A673 (cell line): Measurements from ENCODE around the gene CERS5.

Experiments used
- EZH2 ChIP-seq: fragments of 200-600 bp; sonication (generic); IDR thresholded peaks from 2 replicates; pipeline ENCODE4 v1.6.1; 2017; ENCODE audit warnings: borderline replicate concordance, low read depth, mild to moderate bottlenecking, mixed read lengths, antibody characterized with exemption, low read length; ENCODE audit not compliant: poor library complexity, severe bottlenecking
- TF ChIP-seq, protein P1 (sequence below): fragments of 300-800, 200-600 bp; sonication (generic); conservative IDR thresholded peaks from 2 replicates; pipeline ENCODE4 v1.5.1; 2017; ENCODE audit warnings: low read depth, mild to moderate bottlenecking, antibody characterized with exemption, low read length, moderate library complexity, mixed read lengths

DNA sequence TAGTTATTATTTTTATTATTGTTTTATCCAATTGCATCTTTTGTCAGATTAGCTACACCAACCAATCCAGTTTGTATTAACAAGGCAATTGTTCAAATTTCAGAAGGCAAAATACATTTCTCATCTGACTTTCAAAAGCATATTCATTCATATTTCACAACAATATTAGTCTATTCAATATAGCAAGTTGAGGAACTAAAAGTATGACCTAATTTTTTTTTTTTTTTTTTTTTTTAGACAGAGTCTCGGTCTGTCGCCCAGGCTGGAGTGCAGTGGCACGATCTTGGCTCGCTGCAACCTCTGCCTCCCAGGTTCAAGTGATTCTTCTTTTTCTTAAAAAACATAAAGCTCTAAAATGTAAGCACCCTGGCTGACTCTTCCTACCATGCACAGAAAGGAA, 37.9 kb downstream of the CERS5 start:
- TF ChIP-seq, protein P1, sequence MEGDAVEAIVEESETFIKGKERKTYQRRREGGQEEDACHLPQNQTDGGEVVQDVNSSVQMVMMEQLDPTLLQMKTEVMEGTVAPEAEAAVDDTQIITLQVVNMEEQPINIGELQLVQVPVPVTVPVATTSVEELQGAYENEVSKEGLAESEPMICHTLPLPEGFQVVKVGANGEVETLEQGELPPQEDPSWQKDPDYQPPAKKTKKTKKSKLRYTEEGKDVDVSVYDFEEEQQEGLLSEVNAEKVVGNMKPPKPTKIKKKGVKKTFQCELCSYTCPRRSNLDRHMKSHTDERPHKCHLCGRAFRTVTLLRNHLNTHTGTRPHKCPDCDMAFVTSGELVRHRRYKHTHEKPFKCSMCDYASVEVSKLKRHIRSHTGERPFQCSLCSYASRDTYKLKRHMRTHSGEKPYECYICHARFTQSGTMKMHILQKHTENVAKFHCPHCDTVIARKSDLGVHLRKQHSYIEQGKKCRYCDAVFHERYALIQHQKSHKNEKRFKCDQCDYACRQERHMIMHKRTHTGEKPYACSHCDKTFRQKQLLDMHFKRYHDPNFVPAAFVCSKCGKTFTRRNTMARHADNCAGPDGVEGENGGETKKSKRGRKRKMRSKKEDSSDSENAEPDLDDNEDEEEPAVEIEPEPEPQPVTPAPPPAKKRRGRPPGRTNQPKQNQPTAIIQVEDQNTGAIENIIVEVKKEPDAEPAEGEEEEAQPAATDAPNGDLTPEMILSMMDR, result no peak
- no peak for TF ChIP-seq EZH2
